AG04450 (cell line): ENCODE measurements around the gene USB1. TPM values are rescaled to one million over a fixed set of nuclear protein-coding genes. Genes with fewer than 3 reads are reported as not detected.

Source experiments
- CTCF ChIA-PET: fragments of 300-600, 350-600 bp; formaldehyde crosslinking; extraction: SDS; loops from one replicate; lab custom pipeline; 2022; ENCODE audit warnings: antibody characterized with exemption, inconsistent platforms; lab: Charles Lee
- POLR2A ChIA-PET: fragments of 350-600 bp; formaldehyde crosslinking; extraction: SDS; loops from one replicate; lab custom pipeline; 2021; ENCODE audit warnings: antibody characterized with exemption, inconsistent platforms; lab: Yijun Ruan, JAX
- DNase-seq: peaks from one replicate; pipeline ENCODE4 v3.0.0-alpha.2; 2011; ENCODE audit warnings: low read depth, low spot score
- H3K27ac ChIP-seq: one replicate; pipeline ENCODE4 v1.5.1; 2012; ENCODE audit warnings: low read depth, low read length, control low read depth
- H3K27me3 ChIP-seq: one replicate; pipeline ENCODE4 v1.6.0; 2012; ENCODE audit warnings: low read length; ENCODE audit not compliant: control insufficient read depth, insufficient read depth
- H3K4me3 ChIP-seq: 2 replicates; pipeline ENCODE4 v1.5.1; 2011; ENCODE audit warnings: mild to moderate bottlenecking, low read depth, low read length, control low read depth
- H3K9me3 ChIP-seq: 2 replicates; pipeline ENCODE4 v1.5.1; 2012; ENCODE audit warnings: low read length; ENCODE audit not compliant: control insufficient read depth, insufficient read depth
- CTCF ChIP-seq: IDR thresholded peaks from 2 replicates; pipeline ENCODE4 v1.5.1; 2011; ENCODE audit warnings: low read depth, low read length, control low read depth, inconsistent platforms
- polyA plus RNA-seq: library from polyadenylated mRNA; depleted of rRNA; stranded (reverse); fragments of >200 nt; gene quantifications from 2 replicates; pipeline ENCODE4 v1.2.3, GENCODE V29; 2011

Gene USB1
- polyA plus RNA-seq, 1 experiment, result 48.7 TPM

- no peak overlapping the region for H3K4me3 ChIP-seq
- no peak overlapping the region for H3K27ac ChIP-seq
- no peaks in the 10 kb centered on the region; the same call in 1 of the 2 replicates for H3K9me3 ChIP-seq
- H3K27me3 ChIP-seq, result peaks cover 32% of the 10 kb centered on the region
- POLR2A ChIA-PET, result no interaction called here
- no peak for DNase-seq
- TF ChIP-seq CTCF, result no peak
- CTCF ChIA-PET, result no interaction called here
Observed at GRCh38 chr16:57986196-57986595, 15.0 kb upstream of the USB1 start.

GRCh38 chr16:57987441-57988177 lies 13.6 kb upstream of the USB1 start:
- H3K27ac ChIP-seq, result no peak overlapping the region
- DNase-seq, result no peak
- no peak overlapping the region for H3K4me3 ChIP-seq
- TF ChIP-seq CTCF, result no peak
- ChIA-PET POLR2A (no interaction called here), CTCF (no interaction called here)
- H3K9me3 ChIP-seq, result no peaks in the 10 kb centered on the region; the same call in 1 of the 2 replicates
- peaks cover 32% of the 10 kb centered on the region for H3K27me3 ChIP-seq

GRCh38 chr16:57988929-57989328 lies 12.3 kb upstream of the USB1 start:
- peaks cover 32% of the 10 kb centered on the region for H3K27me3 ChIP-seq
- CTCF ChIA-PET, result interaction anchor here (0.8 kb wide), 1 partner anchor 11 kb away, joined by 3 read pairs; no protein-coding TSS in a partner anchor
- DNase-seq, result no peak

GRCh38 chr16:57991551-57992059 lies 9.6 kb upstream of the USB1 start:
- Histone ChIP-seq H3K4me3 (no peak overlapping the region), H3K27me3 (peaks cover 14% of the 10 kb centered on the region), H3K27ac (no peak overlapping the region), H3K9me3 (no peaks in the 10 kb centered on the region)
- ChIA-PET CTCF (interaction anchor here (1.4 kb wide), 1 partner anchor 8 kb away, joined by 4 read pairs; no protein-coding TSS in a partner anchor), POLR2A (no interaction called here)
- DNase-seq, result no peak
- no peak for TF ChIP-seq CTCF

More at GRCh38 chr16:57988929-57989328, 12.3 kb upstream of the USB1 start:
- TF ChIP-seq CTCF, result no peak
- no peak overlapping the region for H3K27ac ChIP-seq
- no peaks in the 10 kb centered on the region; the same call in 1 of the 2 replicates for H3K9me3 ChIP-seq
- no peak overlapping the region for H3K4me3 ChIP-seq
- POLR2A ChIA-PET, result no interaction called here

- POLR2A ChIA-PET, result no interaction called here
- TF ChIP-seq CTCF, result no peak
- no peak overlapping the region for H3K27ac ChIP-seq
Observed at GRCh38 chr16:57992084-57992483, 9.1 kb upstream of the USB1 start.

More at GRCh38 chr16:57992084-57992483, 9.1 kb upstream of the USB1 start:
- Histone ChIP-seq H3K4me3 (no peak overlapping the region), H3K9me3 (no peaks in the 10 kb centered on the region), H3K27me3 (peaks cover 14% of the 10 kb centered on the region)
- no peak for DNase-seq
- CTCF ChIA-PET, result no interaction called here
